Trophoblast cell (in vitro differentiated cells and primary cell): ENCODE data around the gene GCH1.

Experiments
- DNase-seq, 2 donors: peaks; one replicate each; pipeline ENCODE4 v3.0.0-alpha.2; 2016
- H2AFZ ChIP-seq: 2 replicates; pipeline ENCODE4 v1.6.1; 2013; ENCODE audit warnings: low read length, moderate library complexity, mild to moderate bottlenecking; ENCODE audit not compliant: insufficient read depth, poor library complexity
- H2AK5ac ChIP-seq: 2 replicates; pipeline ENCODE4 v1.6.1; 2013; ENCODE audit warnings: mild to moderate bottlenecking, low read length
- H2BK120ac ChIP-seq: 2 replicates; pipeline ENCODE4 v1.6.1; 2013; ENCODE audit warnings: low read length, mild to moderate bottlenecking, moderate library complexity; ENCODE audit not compliant: insufficient read depth, poor library complexity
- H2BK12ac ChIP-seq: 2 replicates; pipeline ENCODE4 v1.6.1; 2013; ENCODE audit warnings: mild to moderate bottlenecking, low read length, moderate library complexity
- H2BK5ac ChIP-seq: 2 replicates; pipeline ENCODE4 v1.6.1; 2013; ENCODE audit warnings: low read length, low read depth, moderate library complexity, mild to moderate bottlenecking; ENCODE audit not compliant: poor library complexity
- H3K14ac ChIP-seq: 2 replicates; pipeline ENCODE4 v1.6.1; 2013; ENCODE audit warnings: mild to moderate bottlenecking, low read length
- H3K18ac ChIP-seq: 2 replicates; pipeline ENCODE4 v1.6.1; 2013; ENCODE audit warnings: mild to moderate bottlenecking, low read length
- H3K23ac ChIP-seq: 2 replicates; pipeline ENCODE4 v1.6.1; 2013; ENCODE audit warnings: low read length
- H3K27ac ChIP-seq: 2 replicates; pipeline ENCODE4 v1.5.1; 2013; ENCODE audit warnings: low read depth, mild to moderate bottlenecking, inconsistent platforms, low read length, moderate library complexity
- H3K27me3 ChIP-seq: 2 replicates; pipeline ENCODE4 v1.6.1; 2013; ENCODE audit warnings: inconsistent platforms, mild to moderate bottlenecking, low read length, moderate library complexity; ENCODE audit not compliant: insufficient read depth
- H3K36me3 ChIP-seq, 2 experiments: 1 replicate in 1 of 2; 2 replicates in 1 of 2; pipeline ENCODE4 v1.6.1; 2013; ENCODE audit warnings: low read length in 2 of 2, mild to moderate bottlenecking in 2 of 2, moderate library complexity in 1 of 2; ENCODE audit not compliant: insufficient read depth in 2 of 2, control insufficient read depth in 1 of 2
- H3K4ac ChIP-seq: 2 replicates; pipeline ENCODE4 v1.6.1; 2013; ENCODE audit warnings: low read depth, mild to moderate bottlenecking, low read length, moderate library complexity
- H3K4me1 ChIP-seq, 2 experiments: 1 replicate in 1 of 2; 2 replicates in 1 of 2; pipeline ENCODE4 v1.6.1; 2013; ENCODE audit warnings: low read length in 2 of 2, mild to moderate bottlenecking in 2 of 2, moderate library complexity in 1 of 2; ENCODE audit not compliant: insufficient read depth in 2 of 2, control insufficient read depth in 1 of 2
- H3K4me2 ChIP-seq: 2 replicates; pipeline ENCODE4 v1.6.1; 2013; ENCODE audit warnings: inconsistent platforms, mild to moderate bottlenecking, low read length, moderate library complexity
- H3K4me3 ChIP-seq: 2 replicates; pipeline ENCODE4 v1.5.1; 2013; ENCODE audit warnings: mild to moderate bottlenecking, low read depth, low read length, inconsistent platforms
- H3K79me1 ChIP-seq: one replicate; pipeline ENCODE4 v1.6.1; 2013; ENCODE audit warnings: low read length
- H3K79me2 ChIP-seq: 2 replicates; pipeline ENCODE4 v1.6.1; 2013; ENCODE audit warnings: low read length, mild to moderate bottlenecking; ENCODE audit not compliant: control insufficient read depth, insufficient read depth, poor library complexity
- H3K9ac ChIP-seq: 2 replicates; pipeline ENCODE4 v1.6.1; 2013; ENCODE audit warnings: mild to moderate bottlenecking, low read length
- H3K9me3 ChIP-seq: 2 replicates; pipeline ENCODE4 v1.6.1; 2013; ENCODE audit warnings: low read depth, mild to moderate bottlenecking, control low read depth, inconsistent platforms, low read length; ENCODE audit not compliant: insufficient read depth
- H4K12ac ChIP-seq: 2 replicates; pipeline ENCODE4 v1.6.1; 2013; ENCODE audit warnings: low read depth, mild to moderate bottlenecking, low read length, moderate library complexity
- H4K8ac ChIP-seq: 2 replicates; pipeline ENCODE4 v1.6.1; 2013; ENCODE audit warnings: low read depth, mild to moderate bottlenecking, low read length, moderate library complexity
- H4K91ac ChIP-seq: one replicate; pipeline ENCODE4 v1.6.1; 2013; ENCODE audit warnings: low read depth, mild to moderate bottlenecking, low read length, moderate library complexity
- WGBS: extraction: QIAGEN DNeasy Blood & Tissue Kit; methylation state at CpG from one replicate; pipeline ENCODE4 v1.1.7; 2013; ENCODE audit warnings: missing lambda C conversion rate; ENCODE audit not compliant: insufficient read length, insufficient coverage; ENCODE audit errors: extremely low coverage; 5-methylcytosine and 5-hydroxymethylcytosine counted together

GCH1 gene

DNA sequence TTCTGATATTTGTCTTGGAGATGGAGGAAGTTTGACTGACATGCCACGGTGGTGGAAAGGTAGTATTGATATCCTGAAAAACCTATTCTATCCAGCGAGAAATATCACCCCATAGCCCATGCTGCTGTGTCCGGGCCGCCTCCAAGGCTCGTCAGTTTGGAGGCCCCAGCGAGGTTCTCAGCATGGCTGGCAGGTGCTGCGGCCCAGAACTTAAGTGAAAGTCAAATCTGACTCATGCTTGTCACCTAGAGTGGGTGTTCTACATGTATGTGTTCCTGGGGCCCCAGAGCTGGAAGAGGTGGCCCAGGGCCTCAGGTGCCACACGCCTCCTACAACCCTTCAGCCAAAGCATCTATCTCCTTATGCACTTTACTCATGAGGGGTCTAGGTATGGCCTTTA, 92.9 kb downstream of the GCH1 start:
- no peak overlapping the region for H3K9ac ChIP-seq
- no peak overlapping the region for H3K14ac ChIP-seq

DNA sequence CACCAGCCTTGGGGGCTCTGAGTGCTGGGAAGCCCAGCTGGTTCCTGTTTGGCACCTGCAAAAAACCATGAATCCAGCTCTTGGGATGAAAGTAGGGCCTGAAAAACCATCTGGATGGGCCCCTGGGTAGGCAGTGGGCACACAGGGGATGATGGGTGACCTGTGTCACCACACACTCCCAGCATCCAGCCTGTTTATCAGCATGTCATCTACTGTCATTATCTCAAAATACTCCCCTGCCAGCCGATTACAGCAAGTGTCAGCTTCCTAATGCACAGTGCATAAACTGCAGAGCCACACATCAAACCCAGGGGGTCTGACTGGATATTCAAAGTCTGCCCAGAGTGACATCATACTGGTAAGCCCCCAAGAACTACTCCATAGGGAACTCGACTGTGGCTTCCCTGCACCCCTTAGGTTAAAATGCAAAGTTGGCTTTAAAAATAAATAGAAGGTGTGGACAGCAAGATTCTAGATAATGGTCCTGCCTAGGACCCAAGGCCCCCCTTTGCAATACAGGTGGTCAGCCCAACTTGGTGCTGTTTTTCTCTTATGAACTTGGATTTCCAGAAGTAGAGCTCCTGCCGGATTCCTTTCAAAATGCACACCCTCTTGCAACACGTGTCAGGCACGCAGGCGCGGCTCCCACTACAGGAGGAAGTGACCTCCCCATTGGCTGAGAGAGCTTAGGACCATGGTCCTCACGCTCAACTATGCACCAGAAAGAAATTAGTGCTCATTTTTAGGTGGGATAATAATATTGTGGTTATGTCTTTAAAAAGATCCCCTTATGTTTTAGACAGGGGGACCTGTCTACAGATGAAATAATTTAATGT, 94.1 kb downstream of the GCH1 start:
- Histone ChIP-seq H3K4ac (no peak overlapping the region), H3K9me3 (peaks cover 3% of the 10 kb centered on the region), H2BK12ac (no peak overlapping the region), H3K27ac (no peak overlapping the region), H4K8ac (no peak overlapping the region), H4K91ac (no peak overlapping the region), H3K4me3 (no peak overlapping the region), H3K27me3 (no peaks in the 10 kb centered on the region), H2AFZ (no peak overlapping the region), H2BK120ac (no peak overlapping the region), H3K79me2 (no peaks in the 10 kb centered on the region), H3K79me1 (no peaks in the 10 kb centered on the region), H3K23ac (no peak overlapping the region), H2BK5ac (no peak overlapping the region), H3K14ac (no peak overlapping the region), H3K36me3 (no peaks in the 10 kb centered on the region), H3K4me2 (no peak overlapping the region), H3K9ac (no peak overlapping the region), H3K18ac (no peak overlapping the region), H3K4me1 (peaks cover 0 to 9% of the 10 kb centered on the region in 2 experiments), H2AK5ac (no peak overlapping the region), H4K12ac (no peak overlapping the region)
- DNase-seq = no peak
- WGBS = no CpG with 5 or more reads among the region's 8 CpGs

More for the DNA sequence above, 92.9 kb downstream of the GCH1 start:
- no peak for DNase-seq
- Histone ChIP-seq H3K79me1 (no peaks in the 10 kb centered on the region), H3K4me2 (no peak overlapping the region), H4K12ac (no peak overlapping the region), H3K36me3 (no peaks in the 10 kb centered on the region), H3K27me3 (no peaks in the 10 kb centered on the region), H2AFZ (no peak overlapping the region), H3K79me2 (no peaks in the 10 kb centered on the region), H4K8ac (no peak overlapping the region), H3K4me3 (no peak overlapping the region), H3K27ac (no peak overlapping the region), H3K9me3 (peaks cover 2% of the 10 kb centered on the region), H3K23ac (no peak overlapping the region), H2BK12ac (no peak overlapping the region), H2AK5ac (no peak overlapping the region), H2BK120ac (no peak overlapping the region), H3K4ac (no peak overlapping the region), H2BK5ac (no peak overlapping the region), H4K91ac (no peak overlapping the region), H3K4me1 (peaks cover 0 to 5% of the 10 kb centered on the region in 2 experiments), H3K18ac (no peak overlapping the region)
- WGBS = no CpG with 5 or more reads among the region's 8 CpGs

DNA sequence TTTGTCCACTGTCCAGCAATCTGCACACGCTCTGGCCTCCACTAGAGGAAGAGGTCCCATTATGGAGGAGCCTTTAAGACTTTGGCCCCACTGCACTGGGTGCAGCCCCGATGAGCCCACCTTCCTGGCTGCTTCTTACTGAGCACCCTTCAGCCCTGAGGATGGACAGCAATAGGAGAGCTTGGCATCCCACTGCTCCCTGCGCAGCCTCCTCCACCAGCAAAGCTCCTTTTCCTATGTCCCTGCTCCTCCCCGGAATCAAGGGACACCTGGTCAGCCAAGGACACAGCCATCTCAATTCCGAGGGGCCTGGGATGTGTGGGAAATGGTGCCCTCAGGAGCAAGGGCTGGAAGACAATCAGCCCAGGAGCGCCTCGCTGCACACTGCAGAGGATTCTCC, 94.7 kb downstream of the GCH1 start:
- Histone ChIP-seq H2AFZ (no peak overlapping the region), H3K4me3 (no peak overlapping the region), H3K27ac (no peak overlapping the region), H3K4me1 (peaks cover 0 to 9% of the 10 kb centered on the region in 2 experiments), H3K23ac (no peak overlapping the region), H3K18ac (no peak overlapping the region), H3K4me2 (no peak overlapping the region), H2BK120ac (no peak overlapping the region), H4K12ac (no peak overlapping the region), H3K27me3 (no peaks in the 10 kb centered on the region), H3K79me1 (no peaks in the 10 kb centered on the region), H2AK5ac (no peak overlapping the region), H3K14ac (no peak overlapping the region), H3K79me2 (no peaks in the 10 kb centered on the region), H3K9me3 (peaks cover 3% of the 10 kb centered on the region), H3K9ac (no peak overlapping the region), H3K36me3 (no peaks in the 10 kb centered on the region), H2BK5ac (no peak overlapping the region), H4K8ac (no peak overlapping the region), H3K4ac (no peak overlapping the region), H2BK12ac (no peak overlapping the region), H4K91ac (no peak overlapping the region)
- WGBS = no CpG with 5 or more reads among the region's 7 CpGs
- no peak for DNase-seq

DNA sequence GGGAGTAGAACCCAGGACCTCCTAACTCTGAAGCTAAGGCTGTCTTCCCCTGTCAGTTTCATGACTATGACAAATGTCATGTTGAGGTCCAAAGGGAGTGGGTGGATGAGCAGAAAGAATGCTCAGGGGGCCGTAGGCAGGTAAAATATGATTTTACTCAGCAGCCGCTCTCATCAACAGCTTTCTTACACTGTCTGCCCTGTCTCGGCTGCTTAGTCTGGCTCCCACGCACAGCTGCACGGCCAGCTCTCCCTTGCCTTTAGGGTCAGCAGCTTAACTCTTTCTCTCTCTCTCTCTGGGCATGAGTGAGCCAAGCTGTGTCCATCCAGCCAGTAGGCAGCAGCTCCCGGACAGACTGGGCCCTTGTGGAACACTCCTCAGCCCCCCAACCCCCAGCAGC, 95.2 kb downstream of the GCH1 start:
- H3K14ac ChIP-seq = no peak overlapping the region
- H2BK120ac ChIP-seq = no peak overlapping the region
- no peak overlapping the region for H3K4me2 ChIP-seq
- no peak overlapping the region for H2BK12ac ChIP-seq
- H4K12ac ChIP-seq = no peak overlapping the region
- H3K18ac ChIP-seq = no peak overlapping the region
- H3K23ac ChIP-seq = no peak overlapping the region
- no peak overlapping the region for H3K9ac ChIP-seq
- no peak overlapping the region for H3K4me3 ChIP-seq
- no peak overlapping the region for H3K27ac ChIP-seq
- H3K27me3 ChIP-seq = no peaks in the 10 kb centered on the region
- WGBS = no CpG with 5 or more reads among the region's 6 CpGs
- DNase-seq = no peak
- H4K91ac ChIP-seq = no peak overlapping the region
- no peak overlapping the region for H3K4ac ChIP-seq
- no peaks in the 10 kb centered on the region for H3K36me3 ChIP-seq
- H3K9me3 ChIP-seq = peaks cover 3% of the 10 kb centered on the region
- peaks cover 0 to 9% of the 10 kb centered on the region in 2 experiments for H3K4me1 ChIP-seq
- H3K79me1 ChIP-seq = no peaks in the 10 kb centered on the region
- no peak overlapping the region for H2BK5ac ChIP-seq
- no peak overlapping the region for H2AK5ac ChIP-seq
- no peak overlapping the region for H4K8ac ChIP-seq
- H3K79me2 ChIP-seq = no peaks in the 10 kb centered on the region
- no peak overlapping the region for H2AFZ ChIP-seq
